HG03097 (cell line): Measurements from ENCODE around the gene IQCE.
"Not testable (repeated sequence)": the region's sequence is repeated elsewhere in the genome, so short reads cannot be mapped to it uniquely, and the experiment has no call there.

Experiments used
- ATAC-seq: cut with Tn5 transposase; IDR thresholded peaks from one replicate; pipeline ENCODE4 v1.9.1; 2021; ENCODE audit not compliant: unreplicated experiment, low FRiP score

IQCE gene

DNA sequence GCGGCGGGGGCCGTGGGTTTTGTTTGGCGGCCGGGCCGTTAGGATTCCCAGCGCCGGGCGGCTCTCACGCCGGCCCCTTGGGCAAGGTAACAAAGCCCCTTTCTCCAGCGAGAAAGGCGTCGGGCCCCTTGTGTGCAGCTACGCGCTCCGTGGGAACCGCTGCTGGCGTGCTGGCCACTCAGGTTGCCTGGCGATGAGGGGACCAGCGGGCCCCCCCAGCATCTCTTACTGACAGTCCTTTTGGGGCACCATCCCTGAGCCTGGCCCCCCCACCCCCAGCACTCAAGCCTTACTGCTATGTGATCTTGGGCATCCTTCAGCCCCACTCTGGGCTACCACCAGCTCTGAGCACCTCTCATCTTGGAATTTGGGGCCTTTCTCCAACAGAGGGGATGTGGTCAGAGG is 37.4 kb upstream of the IQCE start:
- no peak for ATAC-seq

DNA sequence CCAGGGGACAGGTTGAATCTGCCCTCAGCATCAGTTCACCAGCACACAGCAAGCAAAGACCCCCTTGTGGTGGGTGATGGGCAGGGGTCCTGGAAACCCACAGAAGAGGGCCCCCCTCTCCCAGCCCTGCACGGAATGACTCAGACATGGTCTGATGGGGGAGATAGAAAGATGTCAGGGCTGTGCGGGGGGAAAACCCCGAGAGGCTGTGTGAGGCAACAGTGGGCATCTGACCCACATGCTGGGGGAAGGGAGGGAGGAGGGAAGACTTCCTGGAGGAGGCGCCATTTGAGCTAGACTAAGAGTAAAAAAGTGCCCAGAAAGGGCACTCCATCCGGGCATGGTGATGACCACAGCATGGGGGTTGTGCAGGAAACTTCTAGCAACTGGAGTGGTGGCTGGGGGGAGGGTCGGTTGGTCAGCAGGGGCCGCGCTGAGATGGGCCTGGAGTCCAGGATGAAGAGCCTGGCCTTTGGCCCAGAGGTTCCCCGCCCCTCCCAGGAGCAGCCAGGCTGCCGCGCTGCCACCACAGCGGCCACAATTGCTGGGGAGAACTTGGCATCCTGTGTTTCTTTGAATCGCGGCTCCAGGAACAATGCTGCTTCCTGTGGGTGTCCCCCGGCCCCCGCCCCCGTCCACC is 36.7 kb upstream of the IQCE start:
- ATAC-seq = no peak

DNA sequence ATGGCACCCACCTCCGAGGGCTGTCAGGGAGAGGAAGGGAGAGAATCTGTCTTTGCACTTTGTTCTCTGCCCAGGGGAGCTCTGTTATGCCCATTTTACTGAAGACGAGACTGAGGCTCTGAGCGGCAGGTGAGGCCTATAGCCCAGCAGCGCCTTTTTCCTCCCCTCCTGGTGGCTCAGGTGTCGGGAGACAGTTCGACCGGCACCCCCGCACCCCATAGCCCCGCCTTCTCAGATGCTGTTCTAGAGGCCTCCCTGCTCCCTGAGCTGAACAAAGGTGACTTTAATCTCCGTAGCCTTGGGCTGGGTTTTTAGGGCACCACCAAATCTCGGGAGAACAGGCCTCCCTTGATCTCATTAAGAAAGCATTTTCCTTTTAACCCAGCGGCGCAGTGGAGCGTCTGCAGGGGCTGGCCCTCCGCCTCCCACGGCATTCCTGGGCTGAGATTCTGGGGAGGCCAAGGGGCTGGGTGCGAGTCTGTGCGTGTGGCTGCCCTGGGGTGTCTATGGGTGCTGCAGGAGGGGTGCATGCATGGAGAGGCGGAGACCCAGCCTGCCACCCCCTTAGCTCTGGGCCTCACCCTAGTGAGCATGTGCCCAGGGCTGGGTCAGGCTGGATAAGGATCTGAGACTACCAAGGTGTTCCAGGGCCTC is 35.9 kb upstream of the IQCE start:
- no peak for ATAC-seq

DNA sequence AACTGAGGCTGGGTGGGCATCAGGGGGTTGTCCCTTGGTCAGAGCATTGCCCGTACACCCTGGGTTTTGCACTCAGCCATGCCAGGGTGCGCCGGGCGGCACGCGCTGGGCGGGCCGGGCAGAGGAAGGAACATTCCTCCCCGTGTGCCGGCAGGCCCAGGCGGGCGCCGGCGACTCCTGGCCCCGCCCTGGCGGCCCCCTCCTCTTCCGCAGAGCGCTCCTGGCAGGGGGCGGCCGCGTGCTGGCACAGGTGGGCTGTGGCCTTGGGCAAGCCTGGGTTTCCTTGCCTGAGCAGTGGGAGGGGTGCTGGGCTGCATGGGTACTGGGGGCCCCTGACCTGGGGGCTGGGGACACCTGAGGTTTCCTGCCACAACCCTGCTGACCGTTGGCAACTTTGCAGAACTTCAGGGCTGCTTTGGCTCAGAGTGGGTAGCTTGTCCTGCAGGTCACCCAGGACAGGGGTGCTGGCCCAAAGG is 35.3 kb upstream of the IQCE start:
- ATAC-seq = no peak

DNA sequence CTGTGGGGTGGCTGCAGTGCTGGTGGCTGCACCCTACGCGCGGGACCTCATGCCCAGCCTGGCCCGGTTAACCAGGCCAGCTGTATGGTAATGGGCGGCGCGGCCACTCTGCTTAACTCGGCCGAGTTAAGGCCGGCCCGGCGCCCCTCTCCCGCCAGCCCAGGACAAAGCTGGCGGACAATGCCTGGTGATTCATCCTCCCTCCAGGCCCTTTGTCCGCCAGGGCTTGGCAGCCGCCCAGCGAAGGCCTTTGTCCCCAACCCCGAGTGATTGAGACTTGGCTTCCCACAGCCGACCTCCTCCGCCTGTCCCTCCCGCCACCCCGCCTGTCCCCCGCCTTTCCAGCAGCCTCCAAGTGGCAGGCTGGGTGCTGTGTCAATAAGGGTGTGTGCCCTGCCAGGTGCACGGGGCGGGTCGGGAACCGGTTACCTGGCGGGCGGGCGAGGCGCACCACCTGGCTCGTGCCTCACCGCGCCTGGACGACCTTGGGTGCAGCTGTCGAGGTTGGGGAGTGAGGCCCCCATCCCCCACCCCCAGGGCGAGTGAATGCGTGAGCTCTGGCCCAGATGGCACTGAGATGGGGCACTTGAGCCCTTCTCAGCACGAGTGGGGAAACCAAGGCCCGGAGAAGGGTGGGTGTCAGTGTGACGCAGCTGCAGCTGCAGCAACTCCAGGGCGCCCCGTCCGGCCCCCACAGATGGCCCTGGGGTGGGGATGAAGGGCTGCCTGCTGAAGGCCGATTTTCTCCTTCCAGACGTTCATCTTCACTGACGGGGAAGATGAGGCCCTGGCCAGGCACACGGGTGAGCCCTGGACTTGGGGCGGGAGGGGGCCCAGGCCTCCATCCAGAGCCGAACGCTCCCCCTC is 34.6 kb upstream of the IQCE start:
- no peak for ATAC-seq

DNA sequence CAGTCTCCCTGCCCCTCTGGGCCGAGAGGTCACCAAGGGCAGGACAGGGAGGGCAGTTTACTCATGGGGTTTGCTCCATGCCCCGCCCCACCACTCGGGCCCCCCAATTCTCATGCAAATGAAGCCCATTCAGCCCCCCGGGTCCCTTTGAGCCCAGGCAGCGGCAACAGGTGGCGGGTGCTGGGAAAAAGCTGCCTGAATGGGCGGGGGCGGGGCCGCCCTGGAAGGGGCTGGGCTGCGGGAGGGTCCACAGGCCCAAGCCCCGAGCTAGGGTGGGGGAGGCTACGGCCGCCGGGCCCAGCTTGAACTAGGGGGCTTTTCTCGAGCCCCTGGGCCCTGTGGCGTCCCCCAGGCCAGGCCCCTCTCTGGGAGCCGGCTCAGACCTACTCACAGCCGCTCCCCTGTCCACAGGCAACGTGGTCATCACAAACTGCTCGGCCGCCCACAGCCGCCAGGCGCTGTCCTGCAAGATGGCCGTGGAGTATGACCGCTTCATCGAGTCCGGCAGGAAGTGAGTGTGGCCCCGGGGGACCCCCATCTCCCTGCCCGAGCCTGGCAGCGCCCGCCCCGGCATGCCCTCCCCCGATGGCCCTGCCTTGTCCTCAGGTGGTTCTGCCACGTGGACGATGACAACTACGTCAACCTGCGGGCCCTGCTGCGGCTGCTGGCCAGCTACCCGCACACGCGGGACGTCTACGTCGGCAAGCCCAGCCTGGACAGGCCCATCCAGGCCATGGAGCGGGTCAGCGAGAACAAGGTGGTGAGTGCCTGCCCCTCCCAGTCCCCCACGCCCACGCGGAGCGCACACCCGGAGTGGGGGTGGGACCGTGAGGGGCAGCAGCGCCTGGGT is 33.7 kb upstream of the IQCE start:
- ATAC-seq = no peak

DNA sequence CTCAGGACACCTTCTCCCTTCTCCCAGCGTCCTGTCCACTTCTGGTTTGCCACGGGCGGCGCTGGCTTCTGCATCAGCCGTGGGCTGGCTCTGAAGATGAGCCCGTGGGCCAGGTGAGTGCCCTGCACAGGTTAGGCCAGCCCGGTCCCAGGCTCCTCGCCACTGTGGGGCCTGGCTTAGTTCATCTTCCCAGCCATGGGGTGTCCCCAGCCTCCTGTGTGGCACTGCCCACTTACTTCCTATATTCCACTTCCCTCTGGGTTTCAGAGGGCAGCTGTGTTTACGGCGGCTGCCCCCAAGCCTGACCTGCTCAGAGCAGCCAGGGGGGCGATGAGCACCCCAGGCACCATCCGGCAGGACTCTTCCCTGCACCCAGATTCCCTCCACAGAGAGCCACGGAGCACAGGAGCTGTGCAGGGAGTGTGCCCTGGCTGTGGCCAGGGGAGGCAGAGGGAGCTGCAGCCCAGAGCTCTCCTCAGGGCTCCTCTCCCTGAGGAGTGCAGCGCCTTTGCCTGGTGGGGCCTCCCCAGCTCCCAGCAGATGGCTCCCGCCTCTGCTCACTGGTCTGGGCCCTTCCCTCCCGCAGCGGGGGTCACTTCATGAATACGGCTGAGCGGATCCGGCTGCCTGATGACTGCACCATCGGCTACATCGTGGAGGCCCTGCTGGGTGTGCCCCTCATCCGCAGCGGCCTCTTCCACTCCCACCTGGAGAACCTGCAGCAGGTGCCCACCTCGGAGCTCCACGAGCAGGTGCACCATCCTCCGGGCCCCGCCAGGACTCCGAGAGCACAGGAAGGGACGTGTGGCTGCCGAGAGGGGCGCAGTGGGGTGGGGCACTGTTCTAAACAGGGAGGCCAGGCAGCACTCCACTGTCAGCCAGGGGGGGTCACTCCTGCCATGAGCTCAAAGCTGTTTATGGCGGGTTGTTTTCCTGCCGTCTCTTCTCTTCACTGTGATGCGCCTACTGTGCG is 32.8 kb upstream of the IQCE start:
- ATAC-seq = no peak

DNA sequence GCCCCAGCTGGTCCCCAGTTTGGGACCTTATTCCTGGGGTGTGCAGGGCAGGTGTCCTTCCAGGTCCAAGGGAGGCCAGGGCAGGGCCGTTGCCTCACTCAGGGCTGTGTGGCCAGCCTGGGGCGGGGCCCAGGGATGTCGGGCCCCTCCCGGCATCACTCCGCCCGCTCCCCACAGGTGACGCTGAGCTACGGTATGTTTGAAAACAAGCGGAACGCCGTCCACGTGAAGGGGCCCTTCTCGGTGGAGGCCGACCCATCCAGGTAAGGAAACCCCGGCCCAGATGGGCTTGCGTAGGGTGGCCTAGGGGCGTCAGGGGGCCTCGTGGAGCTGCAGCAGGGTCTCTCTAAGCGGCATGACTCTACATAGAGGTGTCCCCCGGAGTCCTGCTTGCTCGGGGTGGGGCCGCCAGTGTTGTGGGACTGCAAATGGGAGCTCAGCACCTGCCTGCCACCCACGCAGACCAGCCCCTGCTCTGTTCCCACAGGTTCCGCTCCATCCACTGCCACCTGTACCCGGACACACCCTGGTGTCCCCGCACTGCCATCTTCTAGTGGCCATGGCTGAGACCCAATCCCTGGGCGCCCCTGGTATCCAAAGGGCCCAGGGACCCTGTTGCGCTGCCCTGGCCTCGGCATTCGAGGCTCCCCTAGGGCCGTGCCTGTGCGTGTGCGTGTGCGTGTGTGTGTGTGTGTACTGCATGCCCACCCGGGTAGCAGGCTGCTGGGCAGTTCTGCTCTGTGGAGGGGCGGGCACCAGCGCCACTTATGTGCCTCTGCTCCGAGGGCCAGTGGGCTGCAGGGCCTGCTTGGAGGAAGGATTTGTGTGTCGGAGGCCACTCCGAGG is 31.9 kb upstream of the IQCE start:
- no peak for ATAC-seq

DNA sequence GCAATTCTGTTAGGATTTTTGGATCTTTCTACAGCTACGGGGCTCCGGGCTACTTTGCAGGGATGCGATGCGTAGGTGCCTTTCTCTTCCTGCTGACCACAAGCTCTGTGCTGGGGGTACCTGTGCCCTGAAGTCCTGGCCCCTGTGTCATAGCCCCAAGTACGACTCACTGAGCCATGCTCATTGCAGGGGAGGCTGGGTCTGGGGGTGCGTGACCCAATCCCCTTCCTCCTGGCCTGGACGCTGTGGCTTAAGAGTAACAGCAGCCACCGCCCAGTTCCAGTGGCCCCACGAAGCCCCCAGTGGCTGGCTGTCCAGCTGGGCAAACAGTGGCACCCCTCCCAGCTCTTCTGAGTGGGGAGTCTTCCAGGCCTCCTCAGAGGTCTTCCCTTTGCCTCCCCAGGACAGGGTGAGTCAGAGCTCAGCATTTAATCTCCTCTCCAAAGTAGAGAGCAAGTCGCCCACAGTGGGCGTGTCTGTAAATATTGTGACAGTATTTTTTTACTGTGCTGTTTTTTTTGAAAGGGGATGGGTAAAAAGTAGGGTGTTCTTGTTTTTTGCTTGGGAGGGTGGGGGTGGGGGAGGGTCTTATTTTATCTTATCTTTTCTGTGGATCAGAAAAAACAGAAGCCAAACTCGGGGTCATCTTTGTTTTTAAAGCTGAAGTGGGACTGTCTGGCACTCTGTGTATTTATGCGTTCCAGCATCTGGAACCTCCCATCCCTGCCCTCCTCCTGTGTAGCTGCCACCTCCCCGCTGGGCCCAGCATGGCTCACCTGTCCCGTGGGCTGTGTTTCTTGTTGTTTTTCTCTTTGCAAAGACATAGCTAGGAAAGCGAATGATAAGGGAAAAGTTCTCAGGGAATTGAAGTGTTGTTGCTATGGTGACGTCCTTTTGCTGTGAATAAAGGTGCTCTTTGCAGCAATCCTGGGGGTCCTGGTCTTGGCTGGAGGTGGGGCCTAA is 31.0 kb upstream of the IQCE start:
- ATAC-seq = no peak

DNA sequence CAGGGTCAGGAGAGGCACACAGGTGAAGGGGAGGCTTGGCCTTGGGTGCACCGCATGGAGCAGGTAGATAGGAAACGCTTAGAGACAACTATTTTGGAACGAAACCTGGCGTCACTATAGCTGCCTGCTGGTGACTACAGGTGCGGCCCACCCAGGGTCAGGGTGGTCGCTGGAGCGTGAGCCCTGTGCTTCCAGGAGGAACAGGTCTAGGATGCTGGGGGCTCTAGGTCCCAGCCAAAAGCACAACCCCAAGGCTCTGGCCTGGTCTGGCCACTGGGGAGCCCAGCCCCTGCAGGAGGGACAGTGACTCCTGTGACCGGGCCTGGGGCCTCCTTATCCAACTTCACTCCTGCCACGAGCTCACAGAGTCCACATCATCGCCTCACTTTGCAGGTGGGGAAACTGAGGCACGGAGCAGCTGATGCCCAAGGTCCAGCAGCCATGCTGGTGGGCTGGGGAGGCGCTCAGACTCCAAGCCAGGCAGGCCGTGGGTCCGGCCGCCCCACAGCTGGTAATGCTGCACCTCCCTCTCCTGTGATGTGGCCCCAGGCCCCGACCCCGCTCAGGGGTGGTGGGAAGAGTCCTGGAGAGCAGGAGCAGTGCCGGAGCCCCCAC is 30.2 kb upstream of the IQCE start:
- ATAC-seq = peak; percentile 7

DNA sequence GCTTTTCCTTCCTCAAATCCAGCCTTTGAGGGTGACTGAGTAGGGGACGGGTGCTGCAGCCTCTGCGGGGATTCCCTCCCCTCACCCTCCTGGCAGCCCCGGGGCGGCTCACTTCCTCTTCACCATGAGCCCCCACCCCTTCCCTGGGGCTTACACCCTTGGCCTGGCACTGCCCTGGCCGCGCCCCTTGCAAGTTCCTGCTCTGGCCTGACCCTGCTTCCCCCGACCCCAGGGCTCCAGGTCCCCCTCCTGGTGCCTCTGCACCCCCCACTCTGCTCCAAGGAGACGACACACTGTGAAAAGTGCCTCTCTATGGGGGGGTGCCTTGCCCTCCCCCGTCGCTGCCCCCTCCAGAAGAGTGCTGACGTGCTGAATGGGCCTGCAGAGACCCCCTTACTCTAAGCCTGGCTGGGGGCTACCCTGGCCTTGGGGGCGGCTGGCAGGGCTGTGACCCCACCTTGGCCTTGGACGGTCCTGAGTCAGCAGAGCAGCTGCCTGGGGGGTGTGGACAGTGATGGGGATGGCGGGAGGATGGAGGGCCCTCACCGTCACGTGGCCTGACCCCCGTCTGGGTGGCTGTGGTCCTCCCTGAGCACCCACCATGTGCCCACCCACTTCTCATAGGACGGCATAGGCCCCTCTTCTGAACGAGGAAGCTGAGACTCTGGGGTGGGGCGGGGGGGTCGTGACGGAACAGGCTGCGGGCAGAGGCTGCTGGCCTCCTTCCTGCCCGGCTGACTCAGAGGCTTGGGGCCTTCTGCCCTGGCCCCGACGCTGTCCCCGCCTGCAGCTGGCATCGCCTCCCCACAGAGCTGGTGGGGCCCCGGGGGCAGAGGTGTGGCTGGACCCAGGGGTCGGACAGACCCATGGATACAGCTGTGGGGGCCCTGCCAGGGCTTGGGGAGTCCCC is 29.4 kb upstream of the IQCE start:
- peak; percentile 47 for ATAC-seq

DNA sequence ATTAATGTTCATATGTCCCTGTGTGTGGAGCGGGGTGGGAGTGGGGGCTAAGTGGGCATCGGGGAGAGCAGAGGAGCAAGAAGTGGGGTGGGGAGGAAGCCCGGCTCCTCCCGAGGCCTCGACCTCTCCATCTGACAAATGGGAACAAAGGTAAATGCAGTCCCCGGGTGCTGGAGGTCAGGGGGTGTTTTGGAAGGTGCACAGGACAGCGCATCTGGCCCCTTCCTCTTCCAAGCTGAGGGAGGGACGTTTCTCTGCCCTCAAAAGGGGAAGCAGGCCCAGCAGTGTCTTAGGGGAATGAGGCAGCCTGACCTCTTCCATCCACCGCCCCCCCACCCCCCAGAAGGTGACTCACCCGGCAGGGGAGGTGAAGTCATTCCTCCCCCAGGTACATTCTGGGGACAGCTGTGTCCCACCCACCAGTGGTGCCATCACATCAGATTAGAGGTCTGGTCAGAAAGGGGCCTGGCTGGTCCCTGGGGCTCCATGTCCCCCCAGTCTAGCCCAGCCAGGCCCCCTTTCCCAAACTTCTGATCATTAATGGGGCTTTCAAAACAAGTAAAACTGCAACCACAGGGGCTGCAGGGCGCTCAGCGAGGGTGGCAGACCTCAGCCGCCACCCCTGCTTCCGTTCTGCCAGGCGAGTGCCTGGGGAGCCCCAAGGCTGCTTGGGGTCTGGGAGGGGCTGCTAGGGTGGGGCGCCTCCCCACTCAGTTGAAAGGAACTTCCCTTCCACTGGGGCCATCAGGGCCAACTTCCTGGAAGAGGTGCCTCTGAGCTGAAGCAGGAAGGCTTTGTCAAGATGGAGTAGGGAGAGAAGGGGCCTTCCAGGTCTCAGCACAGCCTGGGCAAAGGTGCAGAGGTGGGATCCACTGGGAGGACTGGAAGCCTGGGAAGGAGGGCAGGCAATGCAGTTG is 28.4 kb upstream of the IQCE start:
- peak; percentile 38 for ATAC-seq

DNA sequence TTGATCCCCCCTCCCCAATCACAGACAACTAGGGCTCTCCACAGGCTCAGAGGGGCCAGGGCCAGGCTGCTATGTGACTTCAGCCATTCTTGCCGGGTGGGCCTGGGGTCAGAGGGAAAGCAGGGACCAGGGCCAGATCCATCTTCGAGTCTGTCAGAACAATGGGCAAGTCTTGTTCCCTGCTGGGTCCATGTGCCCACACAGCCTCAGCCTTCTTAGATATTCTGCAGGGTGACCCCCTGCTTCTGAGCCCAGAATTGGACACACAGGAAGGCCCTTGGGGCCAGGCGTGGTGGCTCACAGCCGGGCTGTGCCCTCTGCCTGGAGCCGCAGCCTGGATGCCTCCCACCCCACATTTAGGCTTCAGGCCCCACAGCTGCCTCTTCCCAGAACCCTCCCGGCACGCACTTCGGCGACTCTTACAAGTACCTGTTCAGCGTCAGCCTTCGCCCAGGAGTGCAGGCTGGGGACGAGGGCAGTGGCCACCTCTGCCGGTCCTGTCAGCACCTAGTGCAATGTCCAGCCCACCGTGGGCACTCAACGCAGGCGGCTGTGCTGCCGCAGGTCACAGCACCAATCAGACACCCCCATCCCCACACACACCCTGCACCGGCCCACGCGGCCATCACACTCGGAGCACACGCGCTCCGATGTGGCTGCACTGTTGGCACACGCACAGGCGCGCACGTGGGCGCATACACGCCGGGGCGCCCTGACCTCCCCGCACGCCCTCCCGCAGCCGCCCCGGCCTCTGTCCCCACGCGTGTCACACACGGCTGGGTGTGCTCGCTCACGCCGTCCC is 27.6 kb upstream of the IQCE start:
- not testable (repeated sequence) for ATAC-seq

DNA sequence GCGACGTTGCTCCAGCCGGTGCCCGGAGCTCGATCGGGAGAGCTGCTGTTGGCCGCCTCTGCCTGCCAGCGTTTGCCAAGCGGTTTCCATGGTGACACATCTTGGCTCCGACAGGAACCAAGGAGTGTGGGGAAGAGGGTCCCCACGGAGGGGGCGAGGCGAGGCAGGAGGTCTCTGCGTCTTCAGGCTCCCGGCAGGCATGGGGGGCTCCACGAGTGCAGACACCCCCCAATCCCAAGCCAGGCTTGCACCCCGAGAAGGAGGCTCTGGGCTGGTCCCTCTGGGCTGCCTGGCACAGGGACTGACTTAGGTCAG is 27.0 kb upstream of the IQCE start:
- not testable (repeated sequence) for ATAC-seq
